OCI-LY3 (cell line): ENCODE data around the gene SLC22A4.

Experiments
- CTCF ChIP-seq: fragments of 200-600, 300-600 bp; sonication (generic); IDR thresholded peaks from 2 replicates; pipeline ENCODE4 v1.5.1; 2014; ENCODE audit warnings: antibody characterized with exemption, low read length, low read depth
- EZH2phosphoT487 ChIP-seq: fragments of 200-600 bp; shearing (Covaris generic); IDR thresholded peaks from 2 replicates; pipeline ENCODE4 v1.6.1; 2018; ENCODE audit warnings: antibody characterized with exemption, mixed run types, low read depth

DNA sequence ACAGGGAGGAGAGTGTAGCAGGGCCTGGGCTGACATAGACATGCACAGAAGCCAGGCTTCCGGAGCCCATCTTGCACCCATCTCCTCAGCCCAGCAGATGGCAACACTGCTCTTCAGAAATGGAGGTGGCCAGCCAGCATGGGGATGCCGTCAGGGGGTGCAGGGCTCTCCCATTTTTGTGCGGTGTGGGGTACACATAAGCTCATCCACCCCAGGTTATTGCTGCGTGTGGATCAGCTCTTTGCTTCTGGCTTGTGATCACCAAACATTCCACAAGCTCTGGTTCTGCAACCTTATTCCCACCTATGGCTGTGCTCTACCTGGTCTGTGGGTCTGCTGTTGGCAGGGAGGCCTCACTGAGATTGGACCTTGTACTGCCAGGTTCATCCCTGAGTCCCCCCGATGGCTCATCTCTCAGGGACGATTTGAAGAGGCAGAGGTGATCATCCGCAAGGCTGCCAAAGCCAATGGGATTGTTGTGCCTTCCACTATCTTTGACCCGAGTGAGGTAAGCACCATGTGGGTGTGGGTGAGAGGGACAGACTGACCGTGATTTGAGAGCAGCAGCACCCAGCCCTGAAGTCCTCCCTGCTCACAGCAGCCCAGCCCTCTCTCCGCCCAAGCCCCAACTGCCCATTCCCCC lies 92.6 kb downstream of the SLC22A4 start:
- peak; percentile 81 for TF ChIP-seq CTCF
- no peak for TF ChIP-seq EZH2phosphoT487
